ENCODE results near the gene PDE10A.

The PDE10A gene

GRCh38 chr6:165653196-165653595 is 9.8 kb downstream of the PDE10A start:
- no peaks in the 10 kb centered on the region for H3K27me3 ChIP-seq (ENCODE audit: control insufficient read depth in 1 of 2, insufficient read depth in 2 of 2, low read length in 2 of 2)
- no peak overlapping the region for H3K9ac ChIP-seq (ENCODE audit: low read length)
- no peak overlapping the region for H3K4me3 ChIP-seq (ENCODE audit: low read depth in 1 of 2, low read length in 2 of 2)
- no peaks in the 10 kb centered on the region for H3K9me3 ChIP-seq (ENCODE audit: low read length)
- no peak overlapping the region for H3K27ac ChIP-seq (ENCODE audit: low read depth, low read length)
- H3K36me3 ChIP-seq (ENCODE audit: insufficient read depth, low read length): no peaks in the 10 kb centered on the region
- H3K4me1 ChIP-seq (ENCODE audit: insufficient read depth, low read length): no peaks in the 10 kb centered on the region

GRCh38 chr6:165652766-165653165 is 10.3 kb downstream of the PDE10A start:
- H3K27me3 ChIP-seq (ENCODE audit: control insufficient read depth in 1 of 2, insufficient read depth in 2 of 2, low read length in 2 of 2): no peaks in the 10 kb centered on the region
- H3K9ac ChIP-seq (ENCODE audit: low read length): no peak overlapping the region
- H3K4me1 ChIP-seq (ENCODE audit: insufficient read depth, low read length): no peaks in the 10 kb centered on the region
- H3K4me3 ChIP-seq (ENCODE audit: low read depth in 1 of 2, low read length in 2 of 2): no peak overlapping the region
- no peaks in the 10 kb centered on the region for H3K36me3 ChIP-seq (ENCODE audit: insufficient read depth, low read length)
- H3K9me3 ChIP-seq (ENCODE audit: low read length): no peaks in the 10 kb centered on the region
- no peak overlapping the region for H3K27ac ChIP-seq (ENCODE audit: low read depth, low read length)

DNA sequence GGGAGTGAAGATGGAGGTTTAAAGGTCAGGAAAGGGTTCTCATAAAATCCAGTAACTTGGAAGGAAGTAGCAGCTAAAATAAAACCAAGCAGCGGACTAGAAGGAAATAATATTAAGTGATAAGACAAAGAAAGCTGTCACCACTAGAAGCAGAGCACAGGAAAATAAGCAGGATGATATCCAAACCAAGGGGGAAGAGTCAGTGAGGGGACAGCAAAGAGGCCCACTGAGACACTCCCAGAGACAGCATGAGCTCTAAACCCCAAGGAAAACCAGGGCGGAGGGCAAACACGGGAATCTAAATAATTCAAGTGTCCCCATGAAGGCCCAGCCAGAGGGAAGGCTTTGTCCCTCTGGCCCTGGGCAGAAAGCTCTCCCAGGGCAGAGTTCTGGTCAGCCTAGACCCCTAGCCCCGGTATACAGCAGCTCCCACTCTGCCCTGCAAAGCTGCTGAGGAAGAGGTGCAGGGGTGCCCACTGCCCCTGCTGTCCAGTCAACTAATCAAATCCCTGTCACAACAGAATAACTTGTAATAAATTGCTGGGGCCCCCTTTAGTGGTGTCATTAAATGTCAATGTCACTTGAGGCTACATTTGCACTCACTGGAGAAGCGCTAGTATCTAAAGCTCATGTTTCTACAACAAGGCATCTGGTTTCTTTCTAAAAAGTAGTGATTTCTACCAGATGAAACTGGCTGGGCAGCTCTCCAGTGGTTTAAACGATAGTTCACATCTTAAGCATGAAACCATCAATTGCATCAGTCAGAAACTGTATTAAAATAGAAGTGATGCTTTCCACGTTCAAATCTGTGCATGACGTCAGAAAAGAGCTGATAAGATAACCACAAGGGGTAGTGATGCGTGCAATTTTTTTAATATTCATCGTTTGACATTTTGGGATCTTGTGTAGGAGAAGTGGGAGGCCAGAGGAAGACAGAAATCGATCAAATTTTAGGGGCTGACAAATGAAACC is 13.6 kb downstream of the PDE10A start:
- no peaks in the 10 kb centered on the region for H3K9me3 ChIP-seq (ENCODE audit: low read length)
- no peak overlapping the region for H3K9ac ChIP-seq (ENCODE audit: low read length)
- no peaks in the 10 kb centered on the region for H3K27me3 ChIP-seq (ENCODE audit: control insufficient read depth in 1 of 2, insufficient read depth in 2 of 2, low read length in 2 of 2)
- no peak overlapping the region for H3K4me3 ChIP-seq (ENCODE audit: low read depth in 1 of 2, low read length in 2 of 2)
- no peaks in the 10 kb centered on the region for H3K36me3 ChIP-seq (ENCODE audit: insufficient read depth, low read length)
- H3K27ac ChIP-seq (ENCODE audit: low read depth, low read length): no peak overlapping the region
- H3K4me1 ChIP-seq (ENCODE audit: insufficient read depth, low read length): no peaks in the 10 kb centered on the region

DNA sequence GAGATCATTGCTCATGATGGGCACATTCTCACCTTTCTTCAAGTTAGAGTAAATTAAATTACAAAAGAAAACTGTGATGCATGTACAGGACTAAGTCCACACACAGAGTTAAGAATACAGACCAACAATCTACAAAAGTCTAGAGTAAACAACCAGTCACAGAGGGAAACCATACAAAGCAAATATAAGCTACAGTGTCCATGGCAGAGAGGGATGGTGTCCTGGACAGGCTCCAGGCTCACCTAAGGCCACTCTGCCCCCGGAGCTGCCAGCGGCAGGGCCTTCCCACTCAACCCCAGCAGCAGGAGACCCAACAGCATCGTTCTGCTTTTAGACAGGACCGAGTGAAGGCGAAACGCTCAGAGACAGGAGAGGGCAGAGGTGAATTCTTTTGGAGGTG is 16.0 kb downstream of the PDE10A start:
- Histone ChIP-seq H3K9me3 (ENCODE audit: low read length) (no peaks in the 10 kb centered on the region), H3K36me3 (ENCODE audit: insufficient read depth, low read length) (no peaks in the 10 kb centered on the region), H3K27ac (ENCODE audit: low read depth, low read length) (no peak overlapping the region), H3K27me3 (ENCODE audit: control insufficient read depth in 1 of 2, insufficient read depth in 2 of 2, low read length in 2 of 2) (no peaks in the 10 kb centered on the region), H3K9ac (ENCODE audit: low read length) (no peak overlapping the region), H3K4me3 (ENCODE audit: low read depth in 1 of 2, low read length in 2 of 2) (no peak overlapping the region), H3K4me1 (ENCODE audit: insufficient read depth, low read length) (no peaks in the 10 kb centered on the region)

- Histone ChIP-seq H3K4me1 (ENCODE audit: insufficient read depth, low read length) (no peaks in the 10 kb centered on the region), H3K9me3 (ENCODE audit: low read length) (no peaks in the 10 kb centered on the region), H3K4me3 (ENCODE audit: low read depth in 1 of 2, low read length in 2 of 2) (no peak overlapping the region), H3K9ac (ENCODE audit: low read length) (no peak overlapping the region), H3K27me3 (ENCODE audit: control insufficient read depth in 1 of 2, insufficient read depth in 2 of 2, low read length in 2 of 2) (no peaks in the 10 kb centered on the region), H3K36me3 (ENCODE audit: insufficient read depth, low read length) (no peaks in the 10 kb centered on the region), H3K27ac (ENCODE audit: low read depth, low read length) (no peak overlapping the region)
Observed at GRCh38 chr6:165645919-165646318, 17.1 kb downstream of the PDE10A start.

- Histone ChIP-seq H3K9me3 (ENCODE audit: low read length) (no peaks in the 10 kb centered on the region), H3K9ac (ENCODE audit: low read length) (no peak overlapping the region), H3K36me3 (ENCODE audit: insufficient read depth, low read length) (no peaks in the 10 kb centered on the region), H3K4me3 (ENCODE audit: low read depth in 1 of 2, low read length in 2 of 2) (no peak overlapping the region), H3K4me1 (ENCODE audit: insufficient read depth, low read length) (no peaks in the 10 kb centered on the region), H3K27ac (ENCODE audit: low read depth, low read length) (no peak overlapping the region), H3K27me3 (ENCODE audit: control insufficient read depth in 1 of 2, insufficient read depth in 2 of 2, low read length in 2 of 2) (no peaks in the 10 kb centered on the region)
Observed at GRCh38 chr6:165644586-165645266, 18.3 kb downstream of the PDE10A start.

DNA sequence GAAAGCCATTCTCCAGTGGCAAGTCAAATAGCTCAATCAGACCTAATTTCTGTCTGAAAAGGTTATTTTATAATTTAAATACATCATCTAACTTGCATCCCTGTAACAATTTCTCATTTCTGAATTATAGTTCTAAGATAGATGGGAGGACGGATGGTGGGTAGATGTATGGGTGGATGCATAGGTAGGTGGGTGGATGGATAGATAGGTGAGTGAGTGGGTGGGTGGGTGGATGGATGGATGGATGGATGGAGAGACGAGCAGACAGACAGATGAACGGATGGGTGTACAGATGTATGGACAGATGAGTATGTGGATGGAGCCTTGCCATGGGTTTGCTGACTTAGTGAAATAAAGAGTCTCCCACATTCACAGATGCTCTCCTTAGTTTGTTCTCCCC is 20.0 kb downstream of the PDE10A start:
- Histone ChIP-seq H3K27ac (ENCODE audit: low read depth, low read length) (no peak overlapping the region), H3K4me1 (ENCODE audit: insufficient read depth, low read length) (no peaks in the 10 kb centered on the region), H3K9me3 (ENCODE audit: low read length) (no peaks in the 10 kb centered on the region), H3K27me3 (ENCODE audit: control insufficient read depth in 1 of 2, insufficient read depth in 2 of 2, low read length in 2 of 2) (no peaks in the 10 kb centered on the region), H3K9ac (ENCODE audit: low read length) (no peak overlapping the region), H3K4me3 (ENCODE audit: low read depth in 1 of 2, low read length in 2 of 2) (no peak overlapping the region), H3K36me3 (ENCODE audit: insufficient read depth, low read length) (no peaks in the 10 kb centered on the region)

GRCh38 chr6:165641672-165642156 is 21.3 kb downstream of the PDE10A start:
- H3K4me3 ChIP-seq (ENCODE audit: low read depth in 1 of 2, low read length in 2 of 2): no peak overlapping the region
- H3K27ac ChIP-seq (ENCODE audit: low read depth, low read length): no peak overlapping the region
- no peaks in the 10 kb centered on the region for H3K9me3 ChIP-seq (ENCODE audit: low read length)
- H3K4me1 ChIP-seq (ENCODE audit: insufficient read depth, low read length): no peaks in the 10 kb centered on the region
- H3K9ac ChIP-seq (ENCODE audit: low read length): no peak overlapping the region
- no peaks in the 10 kb centered on the region for H3K27me3 ChIP-seq (ENCODE audit: control insufficient read depth in 1 of 2, insufficient read depth in 2 of 2, low read length in 2 of 2)
- no peaks in the 10 kb centered on the region for H3K36me3 ChIP-seq (ENCODE audit: insufficient read depth, low read length)

GRCh38 chr6:165640806-165641205 is 22.2 kb downstream of the PDE10A start:
- H3K4me3 ChIP-seq (ENCODE audit: low read depth in 1 of 2, low read length in 2 of 2): no peak overlapping the region
- no peak overlapping the region for H3K27ac ChIP-seq (ENCODE audit: low read depth, low read length)
- no peaks in the 10 kb centered on the region for H3K27me3 ChIP-seq (ENCODE audit: control insufficient read depth in 1 of 2, insufficient read depth in 2 of 2, low read length in 2 of 2)
- H3K36me3 ChIP-seq (ENCODE audit: insufficient read depth, low read length): no peaks in the 10 kb centered on the region
- no peaks in the 10 kb centered on the region for H3K9me3 ChIP-seq (ENCODE audit: low read length)
- H3K9ac ChIP-seq (ENCODE audit: low read length): no peak overlapping the region
- H3K4me1 ChIP-seq (ENCODE audit: insufficient read depth, low read length): no peaks in the 10 kb centered on the region

DNA sequence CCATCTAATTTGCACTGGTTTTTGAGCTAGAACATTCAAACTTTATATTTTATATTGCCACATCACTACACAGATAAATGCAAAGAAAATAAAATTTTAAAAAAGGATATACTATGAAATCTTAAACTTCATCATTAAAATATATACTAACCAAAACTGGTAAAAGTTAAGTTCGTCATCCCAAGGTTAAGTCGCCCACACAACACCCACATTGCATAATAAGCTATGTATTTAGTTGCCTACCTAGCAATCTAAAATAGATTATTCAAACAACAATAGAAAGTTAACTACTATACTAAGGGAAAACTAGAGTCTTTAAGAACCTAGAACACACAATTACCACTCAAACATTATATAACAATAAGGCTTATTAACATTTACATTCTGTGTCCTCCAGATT is 24.5 kb downstream of the PDE10A start:
- no peaks in the 10 kb centered on the region for H3K36me3 ChIP-seq (ENCODE audit: insufficient read depth, low read length)
- no peaks in the 10 kb centered on the region for H3K4me1 ChIP-seq (ENCODE audit: insufficient read depth, low read length)
- no peaks in the 10 kb centered on the region for H3K9me3 ChIP-seq (ENCODE audit: low read length)
- H3K4me3 ChIP-seq (ENCODE audit: low read depth in 1 of 2, low read length in 2 of 2): no peak overlapping the region
- no peaks in the 10 kb centered on the region for H3K27me3 ChIP-seq (ENCODE audit: control insufficient read depth in 1 of 2, insufficient read depth in 2 of 2, low read length in 2 of 2)
- H3K9ac ChIP-seq (ENCODE audit: low read length): no peak overlapping the region
- no peak overlapping the region for H3K27ac ChIP-seq (ENCODE audit: low read depth, low read length)

DNA sequence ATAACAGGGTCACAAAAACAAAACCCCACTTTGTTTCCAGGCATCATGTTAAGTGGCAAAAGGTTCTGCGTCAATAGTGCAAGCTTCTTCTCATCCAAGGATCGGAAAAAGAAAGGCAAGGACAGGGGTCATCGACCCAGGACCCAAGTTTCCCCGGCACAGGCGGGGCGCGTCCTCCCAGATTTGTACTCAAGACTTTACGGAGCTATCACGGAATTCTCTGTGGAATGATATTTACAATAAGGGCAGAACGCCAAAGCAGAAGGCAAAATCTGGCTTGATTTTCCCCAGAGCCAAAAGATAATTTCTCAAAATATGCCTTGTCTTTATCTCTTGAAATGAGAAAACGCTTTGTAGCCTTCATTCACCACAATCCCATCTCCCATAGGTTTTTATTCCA is 25.5 kb downstream of the PDE10A start:
- Histone ChIP-seq H3K9ac (ENCODE audit: low read length) (no peak overlapping the region), H3K36me3 (ENCODE audit: insufficient read depth, low read length) (no peaks in the 10 kb centered on the region), H3K4me3 (ENCODE audit: low read depth in 1 of 2, low read length in 2 of 2) (no peak overlapping the region), H3K4me1 (ENCODE audit: insufficient read depth, low read length) (no peaks in the 10 kb centered on the region), H3K27me3 (ENCODE audit: control insufficient read depth in 1 of 2, insufficient read depth in 2 of 2, low read length in 2 of 2) (no peaks in the 10 kb centered on the region), H3K9me3 (ENCODE audit: low read length) (no peaks in the 10 kb centered on the region), H3K27ac (ENCODE audit: low read depth, low read length) (no peak overlapping the region)

Data from muscle layer of colon (tissue), 2 donors.